Dedifferentiated amniotic fluid mesenchymal stem cell (primary cell): ENCODE results near the gene CDC5L.

Experiments used
- DNase-seq: peaks from one replicate; pipeline ENCODE4 v3.0.0-alpha.2; 2016; ENCODE audit errors: extremely low spot score

Gene CDC5L

DNA sequence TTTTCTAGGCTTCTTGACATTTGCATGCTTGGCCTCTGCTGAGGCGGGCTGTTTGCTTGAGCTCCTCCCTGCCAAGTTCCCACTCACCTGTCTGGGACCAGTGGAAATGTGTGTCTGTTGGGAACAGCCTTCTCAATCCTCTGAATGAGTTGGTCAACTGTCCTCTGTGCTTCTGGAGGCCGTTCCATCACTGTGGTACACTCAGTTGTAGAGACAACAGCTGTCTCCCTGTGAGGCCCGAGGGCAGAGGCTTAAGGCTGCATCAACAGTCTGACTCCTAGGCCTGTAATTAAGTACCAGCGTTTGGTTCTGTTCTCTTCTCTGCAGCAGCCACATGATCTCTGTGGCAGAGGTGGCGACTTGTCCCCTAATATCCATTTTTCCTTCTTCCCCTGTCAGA, 110.9 kb downstream of the CDC5L start:
- DNase-seq, result no peak

DNA sequence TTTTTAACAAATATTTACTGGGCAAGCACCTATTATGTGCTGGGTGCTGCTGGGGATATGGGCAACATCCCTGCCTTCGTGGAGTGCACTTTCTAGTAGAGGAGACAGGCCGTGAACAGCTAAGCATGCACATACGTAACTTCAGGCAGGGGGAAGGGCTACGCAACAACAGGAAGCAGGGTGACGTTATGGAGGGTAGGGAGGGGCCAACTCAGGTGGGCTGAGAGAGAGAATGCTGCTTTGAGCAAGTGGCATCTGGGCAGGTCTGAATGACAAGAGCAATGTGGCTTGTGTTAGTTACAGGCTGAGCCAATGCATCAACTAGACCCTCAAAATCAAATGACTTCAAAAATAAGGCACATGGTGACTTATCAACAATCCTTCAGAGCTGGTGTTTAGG, 112.1 kb downstream of the CDC5L start:
- DNase-seq, result no peak
